HG03060 (cell line): ENCODE measurements around the gene DHCR24.
"Not testable (repeated sequence)": the region's sequence is repeated elsewhere in the genome, so short reads cannot be mapped to it uniquely, and the experiment has no call there.

Experiments used
- ATAC-seq: cut with Tn5 transposase; IDR thresholded peaks from one replicate; pipeline ENCODE4 v1.9.1; 2021; ENCODE audit warnings: low read depth, moderate number of reproducible peaks; ENCODE audit not compliant: unreplicated experiment

The DHCR24 gene

DNA sequence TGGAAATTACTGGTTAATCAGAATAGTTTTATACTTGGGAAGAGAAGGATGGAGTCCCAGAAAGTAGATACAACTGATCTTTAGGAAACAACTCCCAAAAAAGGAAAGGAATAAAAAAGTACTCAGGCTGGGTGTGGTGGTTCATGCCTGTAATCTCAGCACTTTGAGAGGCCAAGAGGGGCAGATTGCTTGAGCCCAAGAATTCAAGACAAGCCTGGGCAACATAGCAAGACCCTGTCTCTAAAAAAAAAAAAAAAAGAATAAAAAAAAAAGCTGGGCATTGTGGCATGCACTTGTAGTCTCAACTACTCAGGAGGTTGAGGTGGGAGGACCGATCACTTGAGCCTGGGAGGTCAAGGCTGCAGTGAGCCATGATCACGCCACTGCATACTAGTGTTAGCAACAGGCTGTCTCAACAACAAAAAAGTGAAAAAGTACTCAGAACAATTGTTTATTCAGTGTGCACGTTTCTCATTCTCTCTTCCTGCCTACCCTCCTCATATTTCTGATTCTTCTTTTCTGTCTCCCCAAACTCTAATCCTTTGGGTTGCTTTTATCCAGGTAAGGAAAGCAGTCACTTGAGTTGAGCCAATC, 2.2 kb upstream of the DHCR24 start:
- no peak for ATAC-seq

DNA sequence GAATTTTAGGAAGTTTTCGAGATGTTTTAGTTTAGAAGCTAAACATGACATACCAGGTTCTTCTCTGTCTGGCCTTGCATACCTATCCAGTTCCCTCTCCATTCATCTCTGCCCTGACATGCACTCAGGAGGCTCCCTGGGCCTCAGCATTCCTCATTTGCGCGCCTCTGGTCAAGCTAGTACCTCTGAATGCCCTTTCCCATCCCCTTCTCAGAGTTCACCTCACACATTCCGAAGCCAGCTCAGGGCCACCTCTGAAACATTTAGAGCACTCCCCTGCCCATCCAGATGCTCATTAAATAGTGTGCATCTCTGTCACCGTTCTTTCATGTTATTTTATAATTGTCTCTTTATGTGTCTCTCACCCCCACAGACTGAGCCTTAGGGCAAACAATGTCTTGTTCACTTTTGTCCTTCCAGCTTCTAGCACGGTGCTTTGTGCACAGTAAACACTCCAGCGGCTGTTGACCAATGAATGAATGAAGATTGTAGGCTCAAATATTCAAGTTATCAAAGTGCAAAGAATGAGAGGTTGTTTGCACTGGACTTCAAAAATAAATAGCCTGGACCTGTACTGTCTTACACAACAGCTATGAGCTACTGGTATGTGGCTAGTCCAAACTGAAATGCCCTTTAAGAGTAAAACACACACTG, 1.2 kb upstream of the DHCR24 start:
- ATAC-seq, result no peak

DNA sequence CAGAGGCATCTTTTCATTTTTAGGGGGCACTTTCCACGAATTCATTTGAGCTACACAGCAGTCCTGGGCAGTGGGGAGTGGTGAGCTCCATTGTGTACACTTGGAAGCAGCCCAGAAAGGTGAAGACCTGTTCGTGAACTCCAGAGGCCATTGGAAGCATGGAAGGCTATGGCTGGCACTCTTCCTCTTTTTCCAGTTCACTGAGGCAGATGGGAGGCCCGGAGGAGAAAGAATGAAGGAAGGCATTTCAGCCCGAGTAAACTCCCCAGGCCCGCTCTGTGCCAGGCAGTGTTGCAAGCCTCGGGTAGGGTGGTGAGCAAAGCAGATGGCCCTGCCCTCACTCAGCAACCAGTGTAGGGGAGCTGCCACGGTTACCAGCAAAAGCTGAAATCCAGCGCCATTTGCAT, 673 bp upstream of the DHCR24 start:
- no peak for ATAC-seq

DNA sequence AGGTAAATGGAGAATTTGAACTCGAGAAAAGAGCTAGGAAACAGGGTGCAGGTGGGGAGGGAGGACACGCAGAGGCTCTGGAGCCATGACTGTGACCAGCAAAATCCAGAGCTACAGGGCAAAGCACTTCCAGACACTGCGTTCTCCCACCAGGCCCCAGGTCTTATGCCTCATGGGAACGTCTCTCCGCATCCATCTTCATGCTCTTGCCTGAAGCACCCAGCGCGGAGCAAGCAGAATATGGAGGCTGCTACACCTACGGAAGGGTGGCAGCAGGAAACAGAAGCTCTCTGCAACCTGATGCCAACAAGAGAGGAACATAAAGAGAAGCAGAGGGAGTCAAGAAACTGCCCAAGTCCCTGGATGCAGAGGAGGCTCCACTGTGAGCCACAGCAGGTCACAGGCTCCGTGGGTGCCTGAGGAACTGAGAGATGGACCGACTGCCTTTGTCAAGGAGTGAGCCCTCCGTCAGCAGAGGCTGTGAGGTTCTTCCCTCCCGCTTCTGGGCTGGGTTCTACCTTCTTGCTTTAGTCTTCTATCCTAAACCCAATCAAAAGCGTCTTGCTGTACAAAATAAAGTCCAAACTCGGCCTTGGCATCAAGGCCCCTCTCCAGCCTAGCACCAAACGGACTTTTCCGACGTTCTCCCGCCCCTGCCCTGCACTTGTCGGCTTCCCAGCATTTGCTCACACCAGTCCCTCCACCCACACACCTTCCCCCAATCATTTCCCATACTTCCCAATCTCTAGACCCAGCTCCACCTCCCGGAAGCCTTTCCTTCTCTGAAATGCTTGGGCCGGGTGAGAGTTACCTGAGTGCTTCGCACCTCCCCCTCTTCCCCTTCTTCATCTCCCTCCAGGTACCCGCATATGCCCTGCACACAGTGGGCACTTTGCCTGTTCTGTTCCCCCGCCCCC, 930 bp downstream of the DHCR24 start:
- ATAC-seq, result no peak

DNA sequence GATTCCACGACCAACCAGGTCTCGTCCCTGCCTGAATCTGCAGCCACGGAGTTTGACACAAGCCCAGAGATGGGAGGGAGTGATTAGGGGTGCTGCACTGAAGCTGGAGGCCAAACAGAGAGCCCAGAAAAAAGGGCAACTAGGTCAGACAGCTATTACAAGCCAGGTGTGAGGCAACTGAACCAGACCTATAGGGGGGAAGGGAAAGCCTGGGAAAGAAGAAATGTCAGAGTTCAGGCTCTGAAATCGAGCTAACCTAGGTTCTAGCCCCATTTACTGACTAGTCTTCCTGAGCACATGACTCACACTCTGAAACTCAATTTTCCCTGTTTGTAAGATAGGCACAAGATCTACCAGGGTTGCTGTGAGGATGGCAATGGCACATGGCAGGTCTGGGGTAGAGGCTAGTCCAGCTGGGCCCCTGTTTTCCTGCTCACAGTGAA, 1.7 kb downstream of the DHCR24 start:
- ATAC-seq, result no peak

DNA sequence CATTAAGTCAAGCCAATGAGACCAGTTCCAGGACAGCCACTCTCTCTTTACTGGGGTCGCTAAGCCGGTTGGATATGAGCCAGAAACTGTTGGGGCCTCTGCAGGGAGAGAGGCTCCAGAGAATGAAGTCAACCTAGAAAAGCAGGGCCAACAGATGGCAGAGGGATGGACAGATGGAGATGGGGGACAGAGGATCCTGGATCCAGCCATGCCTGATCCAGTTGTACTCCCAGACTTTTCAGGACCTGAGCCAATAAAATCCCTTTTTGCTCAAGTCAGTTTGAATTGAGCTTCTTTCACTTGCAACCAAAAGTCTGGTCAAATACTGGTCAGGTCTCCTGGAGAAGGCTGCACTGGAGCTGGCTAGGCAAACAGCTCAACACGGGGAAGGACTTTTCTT, 2.2 kb downstream of the DHCR24 start:
- ATAC-seq, result no peak

DNA sequence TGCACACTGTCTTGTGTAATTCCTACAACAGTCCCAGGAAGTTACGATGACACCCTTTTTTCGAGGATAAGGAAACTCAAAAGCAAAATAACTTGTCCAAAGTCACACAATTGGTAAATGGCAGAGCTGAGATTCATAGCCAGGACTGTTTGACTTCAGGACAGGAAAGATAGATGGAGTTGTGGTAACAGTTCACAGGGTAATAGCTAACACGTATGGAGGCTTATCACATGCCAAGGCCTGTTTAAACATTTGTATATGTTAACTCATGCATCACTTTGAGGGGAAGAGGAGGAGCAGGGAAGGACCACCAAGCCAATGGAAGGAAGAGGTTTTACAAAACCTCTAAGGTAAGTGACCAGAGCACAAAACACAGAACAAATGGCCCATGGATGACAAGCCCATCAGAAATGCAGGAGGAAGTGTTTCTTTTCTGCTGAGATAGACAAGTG, 2.8 kb downstream of the DHCR24 start:
- ATAC-seq, result no peak

DNA sequence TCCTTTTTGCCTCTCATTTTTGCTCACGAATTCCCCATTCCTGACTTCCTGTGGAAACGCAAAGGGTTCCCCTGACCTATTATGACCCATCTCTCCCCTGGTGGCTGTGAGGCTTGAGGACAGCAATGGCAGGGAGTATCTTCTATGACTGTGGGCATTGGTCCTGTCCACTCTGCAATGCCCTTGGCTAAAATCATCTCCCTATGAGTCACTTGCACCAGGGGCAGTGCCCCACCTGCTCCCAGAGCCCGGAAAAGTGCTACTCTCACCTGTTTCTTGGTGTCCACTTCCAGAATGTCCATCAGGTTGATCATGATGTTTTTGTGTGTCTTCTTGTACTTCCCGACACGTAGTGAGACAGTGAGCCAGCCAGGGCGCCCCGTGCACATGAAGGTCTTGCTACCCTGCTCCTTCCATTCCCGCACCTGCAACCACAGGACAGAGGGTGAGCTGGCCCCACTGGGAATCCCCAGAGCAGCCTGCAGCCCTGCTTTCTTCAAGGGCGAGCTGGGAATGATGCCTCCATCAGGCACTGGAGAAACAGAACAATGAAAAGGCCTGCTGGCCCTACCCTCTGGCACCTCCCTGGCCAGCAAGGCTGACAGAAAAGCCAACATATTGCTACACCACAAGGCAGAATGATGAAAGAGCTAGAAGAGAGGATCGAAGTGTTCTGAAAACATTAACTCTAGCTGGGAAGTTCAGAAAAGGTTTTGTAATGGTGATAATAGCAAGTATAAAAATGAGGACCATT, 3.5 kb downstream of the DHCR24 start:
- no peak for ATAC-seq

DNA sequence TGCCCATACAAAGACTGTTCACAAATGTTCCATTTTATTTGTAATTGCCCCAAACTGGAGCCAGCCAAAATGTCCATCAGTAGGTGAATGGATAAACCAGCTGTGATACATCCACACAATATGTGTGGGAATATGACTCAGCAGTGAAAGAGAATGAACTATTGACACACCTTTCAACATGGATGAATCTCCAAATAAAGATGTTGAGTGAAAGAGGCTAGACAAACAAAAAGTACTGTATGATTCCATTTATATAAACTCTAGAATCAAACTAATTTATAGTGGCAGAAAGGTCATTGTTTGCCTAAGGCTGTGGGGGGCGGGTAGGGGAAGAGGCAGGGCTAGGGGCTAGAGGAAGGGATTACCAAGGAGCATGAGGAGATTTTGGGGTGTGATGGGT, 4.5 kb downstream of the DHCR24 start:
- no peak for ATAC-seq

DNA sequence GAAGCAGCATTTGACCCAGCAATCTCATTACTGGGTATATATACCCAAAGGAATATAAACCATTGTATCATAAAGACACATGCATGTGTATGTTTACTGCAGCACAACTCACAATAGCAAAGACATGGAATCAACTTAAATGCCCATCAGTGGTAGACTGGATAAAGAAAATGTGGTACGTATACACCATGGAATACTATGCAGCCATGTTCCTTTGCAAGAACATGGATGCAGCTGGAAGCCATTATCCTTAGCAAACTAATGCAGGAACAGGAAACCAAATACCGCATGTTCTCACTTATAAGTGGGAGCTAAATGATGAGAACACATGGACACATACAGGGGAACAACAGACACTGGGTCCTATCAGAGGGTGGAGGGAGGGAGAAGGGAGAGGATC, 5.4 kb downstream of the DHCR24 start:
- not testable (repeated sequence) for ATAC-seq

DNA sequence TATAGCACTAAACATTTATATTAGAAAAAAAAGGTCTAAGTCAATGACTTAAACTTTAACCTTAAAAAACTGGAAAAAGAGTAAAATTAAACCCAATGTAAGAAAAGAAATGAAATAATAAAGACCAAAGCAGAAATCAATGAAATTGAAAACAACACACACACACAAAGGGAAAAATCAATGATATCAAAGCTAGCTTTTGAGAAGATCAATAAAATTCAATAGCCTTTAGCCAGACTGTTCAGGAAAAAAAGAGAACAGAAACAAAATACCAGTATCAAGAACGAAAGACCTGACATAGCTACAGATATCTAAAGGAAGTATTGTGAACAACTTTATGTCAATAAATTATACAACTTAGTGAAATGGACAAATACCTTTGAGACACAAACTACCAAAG, 7.1 kb downstream of the DHCR24 start:
- no peak for ATAC-seq

DNA sequence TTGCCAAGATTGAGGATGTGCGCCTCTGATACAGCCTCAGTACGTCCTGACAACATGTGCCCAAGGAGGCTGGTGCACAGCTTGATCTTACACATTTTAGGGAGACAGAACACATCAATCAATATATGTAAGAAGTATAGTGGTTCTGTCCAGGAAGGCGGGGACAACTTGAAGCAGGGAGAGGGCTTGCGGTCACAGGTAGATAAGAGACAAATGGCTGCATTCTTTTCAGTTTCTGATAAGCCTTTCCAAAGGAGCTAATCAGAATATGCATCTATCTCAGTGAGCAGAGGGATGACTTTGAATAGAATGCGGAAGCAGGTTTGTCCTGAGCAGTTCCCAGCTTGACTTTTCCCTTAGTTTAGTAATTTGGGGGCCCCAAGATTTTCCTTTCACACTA, 10.2 kb downstream of the DHCR24 start:
- no peak for ATAC-seq

DNA sequence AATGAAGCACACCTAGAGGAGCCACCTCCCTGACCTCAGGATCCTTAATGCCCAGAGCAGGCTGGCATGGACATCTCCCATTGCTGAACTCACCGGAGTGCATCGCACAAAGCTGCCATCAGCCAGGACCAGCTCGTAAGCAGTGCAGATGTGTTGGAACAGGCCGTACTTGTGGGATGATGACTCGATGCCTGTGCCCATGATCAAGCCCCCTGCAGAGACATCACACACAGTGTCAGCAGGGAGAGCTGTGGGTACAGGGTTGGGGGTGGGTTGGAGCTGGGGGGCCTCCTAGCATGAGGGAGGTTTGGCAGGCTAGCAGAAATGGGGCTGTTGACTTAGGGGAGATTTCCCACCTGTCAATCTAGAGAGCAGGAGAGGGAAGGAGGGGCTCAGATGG, 12.0 kb downstream of the DHCR24 start:
- no peak for ATAC-seq

DNA sequence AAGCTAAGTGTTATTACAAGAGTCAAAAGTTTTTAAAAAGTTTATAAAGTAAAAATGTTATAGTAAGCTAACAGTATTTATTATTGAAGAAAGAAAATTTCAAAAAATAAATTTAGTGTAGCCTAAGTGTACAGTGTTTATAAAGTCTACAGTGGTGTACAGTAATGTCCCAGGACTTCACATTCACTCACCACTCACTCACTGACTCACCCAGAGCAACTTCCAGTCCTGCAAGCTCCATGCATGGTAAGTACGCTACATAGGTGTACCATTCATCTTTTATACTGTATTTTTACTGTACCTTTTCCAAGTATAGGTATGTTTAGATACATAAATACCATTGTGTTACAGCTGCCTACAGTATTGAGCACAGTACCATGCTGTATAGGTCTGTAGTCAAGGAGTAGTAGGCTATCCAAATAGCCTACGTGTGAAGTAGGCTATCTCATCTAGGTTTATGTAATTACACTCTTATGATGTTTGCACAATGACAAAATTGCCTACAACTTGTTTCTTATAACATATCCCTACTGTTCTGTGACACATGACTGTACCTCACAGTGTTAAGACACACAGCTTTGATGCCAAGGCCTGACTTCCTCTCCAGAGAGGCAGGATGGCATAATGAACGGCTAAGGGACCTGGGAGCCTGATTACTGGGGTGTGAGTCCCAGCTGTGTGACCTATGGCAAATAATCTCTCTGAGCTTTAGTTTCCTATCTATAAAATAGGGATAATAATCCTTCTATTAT, 12.7 kb downstream of the DHCR24 start:
- ATAC-seq, result no peak

DNA sequence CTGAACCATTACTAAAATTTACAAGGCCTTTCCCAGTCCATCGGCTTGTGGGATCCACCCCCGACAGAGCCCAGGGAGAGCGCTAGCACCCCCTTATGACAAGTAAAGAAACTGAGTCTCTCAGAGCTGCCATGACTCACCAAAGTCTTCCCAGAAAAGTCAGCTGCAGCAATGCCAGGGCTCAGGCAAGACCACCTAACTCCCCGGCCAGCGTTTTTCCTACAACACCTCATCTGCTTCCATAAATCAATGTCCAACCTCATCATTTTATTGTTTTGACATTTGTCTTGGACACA, 15.0 kb downstream of the DHCR24 start:
- no peak for ATAC-seq

DNA sequence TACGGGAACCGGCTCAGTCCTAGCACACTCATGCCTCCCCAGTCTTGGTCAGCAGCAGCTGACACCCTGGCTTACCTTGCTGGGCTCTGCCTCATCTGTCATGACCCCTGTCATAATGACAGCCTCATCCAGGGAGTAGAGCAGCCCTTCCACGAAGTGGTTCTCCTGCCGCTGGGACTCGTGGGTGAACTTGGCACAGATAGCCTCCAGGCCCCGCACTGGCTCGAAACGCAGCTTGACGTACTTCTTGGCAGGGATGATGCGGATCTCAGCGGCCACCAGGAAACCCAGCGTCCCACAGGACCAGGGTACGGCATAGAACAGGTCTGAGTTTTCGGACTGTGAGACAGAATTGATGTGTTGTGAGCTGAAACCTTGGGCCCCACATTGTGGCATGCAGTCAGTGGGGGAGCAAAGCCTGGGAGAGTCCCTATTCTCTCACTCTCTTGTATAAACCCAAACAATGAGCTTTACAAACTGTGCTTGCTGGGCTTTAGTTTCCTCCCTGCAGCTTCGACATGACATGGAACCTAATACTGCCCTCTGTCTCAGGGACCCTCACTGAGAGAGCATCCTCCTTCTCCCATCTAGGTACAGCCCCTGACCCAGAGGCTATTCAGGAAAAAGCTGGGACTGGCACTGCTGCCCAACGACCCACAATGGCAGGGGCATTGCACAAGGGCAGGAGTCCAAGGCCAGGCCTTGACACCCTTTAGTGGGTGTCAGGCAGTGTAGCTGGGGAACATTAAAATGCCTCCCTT, 15.5 kb downstream of the DHCR24 start:
- ATAC-seq, result no peak

DNA sequence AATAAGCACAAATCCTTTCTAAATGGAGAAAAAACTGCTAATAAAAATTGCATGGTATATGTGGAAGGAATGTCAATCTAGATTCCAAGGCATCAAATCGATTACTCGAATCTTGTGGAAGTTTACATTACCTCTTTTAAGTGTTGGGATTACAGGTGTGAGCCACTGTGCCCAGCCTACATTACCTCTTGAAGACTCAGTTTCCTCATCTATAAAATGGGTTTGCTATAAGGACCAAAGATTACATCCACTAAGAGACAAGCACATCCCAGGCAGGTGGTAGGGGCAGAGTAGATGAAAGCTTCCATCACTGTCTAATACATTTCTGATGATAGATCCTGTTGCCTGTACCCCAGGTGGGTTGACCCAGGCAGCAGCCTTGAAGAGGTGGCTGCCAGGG, 16.1 kb downstream of the DHCR24 start:
- ATAC-seq, result no peak

DNA sequence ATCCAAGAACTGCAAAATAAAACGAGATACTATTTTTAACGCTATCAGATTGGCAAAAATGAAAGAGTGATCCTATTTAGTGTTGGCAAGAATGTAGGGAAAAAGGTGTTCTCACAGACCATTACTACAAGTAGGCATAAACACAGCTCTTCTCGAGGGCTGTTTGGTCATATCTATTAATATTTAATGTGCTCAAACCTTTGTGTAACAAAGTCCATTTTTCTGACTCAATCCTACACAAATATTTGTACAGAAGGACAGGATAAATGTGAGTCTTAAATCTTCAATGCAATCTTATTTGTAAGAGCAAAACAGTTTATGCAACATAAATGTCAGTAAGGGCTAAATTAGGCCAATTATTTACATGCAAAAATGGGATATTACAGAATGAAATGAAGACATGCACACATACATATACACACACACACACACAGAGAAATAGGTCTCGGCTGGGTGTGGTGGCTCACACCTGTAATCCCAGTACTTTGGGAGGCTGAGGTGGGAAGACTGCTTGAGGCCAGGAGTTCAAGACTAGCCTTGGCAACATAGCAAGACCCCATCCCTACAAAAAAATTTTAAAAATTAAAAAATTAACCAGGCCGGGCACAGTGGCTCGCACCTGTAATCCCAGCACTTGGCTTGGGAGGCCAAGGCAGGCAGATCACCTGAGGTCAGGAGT, 17.7 kb downstream of the DHCR24 start:
- ATAC-seq, result no peak

DNA sequence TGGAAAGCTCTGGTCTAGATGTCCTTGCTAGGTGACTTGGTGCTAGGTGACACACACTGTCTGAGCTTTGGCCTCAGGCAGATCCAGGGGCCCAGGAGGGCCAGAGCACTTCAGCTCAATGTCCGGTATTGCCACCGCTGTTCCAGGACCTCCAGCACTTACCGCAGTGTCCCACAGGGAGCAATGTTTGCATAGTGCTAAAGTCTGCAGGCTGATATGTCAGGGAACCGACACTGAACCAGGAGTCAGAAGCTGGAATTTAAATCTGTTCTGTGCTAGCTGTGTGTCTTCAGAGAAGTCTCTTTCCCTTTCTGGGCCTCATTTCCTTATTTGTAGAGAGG, 19.3 kb downstream of the DHCR24 start:
- ATAC-seq, result no peak
